ENCODE data around the gene ADARB1.

DNA sequence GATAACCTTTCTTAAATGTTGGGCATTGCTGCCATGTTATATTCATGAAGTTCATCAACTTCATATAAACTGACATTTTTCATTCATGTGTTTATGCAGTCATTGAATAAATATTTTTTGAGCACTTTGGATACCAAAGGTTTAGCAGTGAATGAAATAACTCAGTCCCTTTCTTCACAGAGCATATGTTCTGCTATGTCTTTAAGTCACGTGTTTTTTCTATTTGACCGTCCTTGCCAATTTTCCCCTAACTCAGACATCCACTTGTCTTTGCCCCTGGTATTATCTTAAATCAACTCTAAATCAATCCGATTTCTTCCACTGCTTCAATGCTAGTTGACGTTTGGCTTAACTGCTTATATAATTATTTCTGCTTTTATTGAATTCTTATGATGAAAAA lies 16.6 kb downstream of the ADARB1 start:
- TF ChIP-seq, protein P1, sequence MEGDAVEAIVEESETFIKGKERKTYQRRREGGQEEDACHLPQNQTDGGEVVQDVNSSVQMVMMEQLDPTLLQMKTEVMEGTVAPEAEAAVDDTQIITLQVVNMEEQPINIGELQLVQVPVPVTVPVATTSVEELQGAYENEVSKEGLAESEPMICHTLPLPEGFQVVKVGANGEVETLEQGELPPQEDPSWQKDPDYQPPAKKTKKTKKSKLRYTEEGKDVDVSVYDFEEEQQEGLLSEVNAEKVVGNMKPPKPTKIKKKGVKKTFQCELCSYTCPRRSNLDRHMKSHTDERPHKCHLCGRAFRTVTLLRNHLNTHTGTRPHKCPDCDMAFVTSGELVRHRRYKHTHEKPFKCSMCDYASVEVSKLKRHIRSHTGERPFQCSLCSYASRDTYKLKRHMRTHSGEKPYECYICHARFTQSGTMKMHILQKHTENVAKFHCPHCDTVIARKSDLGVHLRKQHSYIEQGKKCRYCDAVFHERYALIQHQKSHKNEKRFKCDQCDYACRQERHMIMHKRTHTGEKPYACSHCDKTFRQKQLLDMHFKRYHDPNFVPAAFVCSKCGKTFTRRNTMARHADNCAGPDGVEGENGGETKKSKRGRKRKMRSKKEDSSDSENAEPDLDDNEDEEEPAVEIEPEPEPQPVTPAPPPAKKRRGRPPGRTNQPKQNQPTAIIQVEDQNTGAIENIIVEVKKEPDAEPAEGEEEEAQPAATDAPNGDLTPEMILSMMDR (IDR thresholded peaks at IDR 0.05): no peak
- no peak for TF ChIP-seq POLR2A (IDR thresholded peaks at IDR 0.05)
- TF ChIP-seq EP300 (IDR thresholded peaks at IDR 0.05): no peak

All from tibial nerve (tissue), 4 donors.